Endothelial cell of umbilical vein (primary cell): ENCODE data around the gene CDH7. TPM values are rescaled to one million over a fixed set of nuclear protein-coding genes. Genes with fewer than 3 reads are reported as not detected.

ENCODE experiments used
- BruUV-seq: library from RNA; stranded (reverse); fragments of 400-500 nt; replicated peaks from 2 replicates; lab custom pipeline; 2021; lab: Mats Ljungman, UMichigan
- CTCF ChIA-PET: fragments of 300-600, 350-600 bp; sonication (Branson Sonifier 250); formaldehyde crosslinking; loops from one replicate; lab custom pipeline; 2021; ENCODE audit warnings: antibody characterized with exemption, inconsistent platforms; lab: Charles Lee
- POLR2A ChIA-PET: fragments of 300-600, 350-600 bp; sonication (Branson Sonifier 250); formaldehyde crosslinking; loops from one replicate; lab custom pipeline; 2021; ENCODE audit warnings: antibody characterized with exemption, inconsistent platforms; lab: Charles Lee
- DNase-seq: peaks from one replicate; pipeline ENCODE4 v3.0.0-alpha.2; 2011; ENCODE audit warnings: low read depth, low spot score
- FAIRE-seq: peaks from 2 replicates; lab custom pipeline; 2011; peaks lifted over from hg19 to GRCh38; lab: Jason Lieb, UNC
- H2AFZ ChIP-seq: 2 replicates; pipeline ENCODE4 v1.6.0; 2012; ENCODE audit warnings: low read depth, low read length, control low read depth, inconsistent platforms
- H3K27ac ChIP-seq: 2 replicates; pipeline ENCODE4 v1.5.1; 2011; ENCODE audit warnings: low read depth, mild to moderate bottlenecking, control low read depth, low read length, moderate library complexity; ENCODE audit not compliant: insufficient read depth
- H3K27me3 ChIP-seq, 2 experiments: 2 replicates each; pipeline versions ENCODE4 v1.6.0 to v1.6.1; 2011; ENCODE audit warnings: low read length in 2 of 2, mixed read lengths in 1 of 2; ENCODE audit not compliant: control insufficient read depth in 2 of 2, insufficient read depth in 2 of 2
- H3K36me3 ChIP-seq, 2 experiments: 2 replicates in 1 of 2; 3 replicates in 1 of 2; pipeline ENCODE4 v1.5.1; 2011; ENCODE audit warnings: low read length in 2 of 2, mild to moderate bottlenecking in 1 of 2, moderate library complexity in 1 of 2; ENCODE audit not compliant: control insufficient read depth in 2 of 2, insufficient read depth in 2 of 2; ENCODE audit errors: extremely low read depth in 1 of 2
- H3K4me1 ChIP-seq: 3 replicates; pipeline ENCODE4 v1.5.1; 2011; ENCODE audit warnings: mild to moderate bottlenecking, low read length; ENCODE audit not compliant: control insufficient read depth, insufficient read depth; ENCODE audit errors: extremely low read depth
- H3K4me2 ChIP-seq: 2 replicates; pipeline ENCODE4 v1.6.1; 2011; ENCODE audit warnings: low read length, control low read depth, mixed read lengths; ENCODE audit not compliant: insufficient read depth
- H3K4me3 ChIP-seq, 3 experiments: fragments of 200-600 bp in 1 of 3; sonication (generic), shearing (Covaris generic) in 1 of 3; replicated peaks in 1 of 3; 2 replicates each; pipeline ENCODE4 v1.5.1; 2011 to 2016; ENCODE audit warnings: control low read depth in 3 of 3, low read length in 3 of 3, mild to moderate bottlenecking in 2 of 3, inconsistent platforms in 1 of 3, low read depth in 1 of 3, moderate library complexity in 1 of 3; ENCODE audit not compliant: insufficient read depth in 1 of 3
- H3K79me2 ChIP-seq: 2 replicates; pipeline ENCODE4 v1.6.0; 2012; ENCODE audit warnings: low read length, inconsistent platforms; ENCODE audit not compliant: control insufficient read depth, insufficient read depth
- H3K9ac ChIP-seq: replicated peaks from 2 replicates; pipeline ENCODE3; 2011; ENCODE audit warnings: low read length, control low read depth; ENCODE audit not compliant: insufficient read depth; ENCODE audit errors: extremely low read depth
- H3K9me1 ChIP-seq: replicated peaks from 3 replicates; pipeline ENCODE4 v1.6.0; 2011; ENCODE audit warnings: mild to moderate bottlenecking, low read length; ENCODE audit not compliant: control insufficient read depth, insufficient read depth; ENCODE audit errors: extremely low read depth
- H3K9me3 ChIP-seq: replicated peaks from 2 replicates; pipeline ENCODE4 v1.5.1; 2012; ENCODE audit warnings: low read length, inconsistent platforms; ENCODE audit not compliant: control insufficient read depth, insufficient read depth
- H4K20me1 ChIP-seq: replicated peaks from 2 replicates; pipeline ENCODE3; 2011; ENCODE audit warnings: mild to moderate bottlenecking, low read length; ENCODE audit not compliant: control insufficient read depth, insufficient read depth; ENCODE audit errors: extremely low read depth
- EZH2 ChIP-seq: IDR thresholded peaks from 2 replicates; pipeline ENCODE4 v1.6.1; 2012; ENCODE audit warnings: borderline replicate concordance, low read depth, mild to moderate bottlenecking, moderate library complexity, low read length, inconsistent platforms; ENCODE audit not compliant: severe bottlenecking
- FOS ChIP-seq: IDR thresholded peaks from 2 replicates; pipeline ENCODE4 v1.6.1; 2011; ENCODE audit warnings: mild to moderate bottlenecking, low read length, moderate library complexity, borderline replicate concordance; ENCODE audit not compliant: insufficient read depth
- GATA2 ChIP-seq: IDR thresholded peaks from 2 replicates; pipeline ENCODE4 v1.7.0; 2011; ENCODE audit warnings: low read depth, mild to moderate bottlenecking, moderate library complexity, mixed read lengths, low read length; ENCODE audit not compliant: insufficient read length, insufficient read depth
- JUN ChIP-seq: IDR thresholded peaks from 2 replicates; pipeline ENCODE4 v1.6.1; 2011; ENCODE audit warnings: borderline replicate concordance, low read depth; ENCODE audit not compliant: insufficient read length, insufficient read depth
- MAX ChIP-seq: IDR thresholded peaks from 2 replicates; pipeline ENCODE4 v1.6.1; 2011; ENCODE audit not compliant: insufficient read depth, insufficient read length
- MYC ChIP-seq: IDR thresholded peaks from one replicate; pipeline ENCODE4 v1.6.1; 2011; ENCODE audit warnings: mild to moderate bottlenecking, low read depth, low read length
- POLR2A ChIP-seq: IDR thresholded peaks from 2 replicates; pipeline ENCODE4 v1.6.1; 2012; ENCODE audit warnings: low read depth, mild to moderate bottlenecking, control low read depth, low read length
- POLR2AphosphoS5 ChIP-seq: IDR thresholded peaks from 2 replicates; pipeline ENCODE4 v1.6.1; 2012; ENCODE audit warnings: low read depth, mild to moderate bottlenecking, control low read depth, low read length, moderate library complexity; ENCODE audit not compliant: insufficient read depth
- dilution Hi-C: fragments of 300-500 bp; cut with MboI; formaldehyde crosslinking; loops from one replicate; pipeline ENCODE4 v1.15.0; 2019; ENCODE audit warnings: low sequenced_read_pairs; ENCODE audit not compliant: extremely low pct_ligation_motif_present
- intact Hi-C: fragments of 100-400 bp; cut with micrococcal nuclease; formaldehyde crosslinking; loops from one replicate; pipeline ENCODE4 v1.10.0; 2022
- polyA plus RNA-seq, 4 experiments: library from polyadenylated mRNA; depleted of rRNA in 3 of 4; stranded (reverse) in 3 of 4; unstranded in 1 of 4; fragments of >200 nt; gene quantifications; 2 replicates each; pipeline versions ENCODE4 v1.2.1 to v1.2.3, GENCODE V29; 2011 to 2012; ENCODE audit warnings: missing spikeins in 1 of 4
- total RNA-seq: library from RNA; stranded (reverse); gene quantifications from 2 replicates; pipeline ENCODE4 v1.2.3, GENCODE V29; 2021
- TF ChIP-seq, protein P1 (sequence below), 2 donors: IDR thresholded peaks; 1 replicate in 1 of 2; 2 replicates in 1 of 2; pipeline ENCODE4 v1.5.1; 2011; ENCODE audit warnings: low read length in 2 of 2, mild to moderate bottlenecking in 2 of 2, moderate library complexity in 2 of 2, control low read depth in 1 of 2, inconsistent platforms in 1 of 2, low read depth in 1 of 2; ENCODE audit not compliant: insufficient read depth in 1 of 2; ENCODE audit errors: extremely low read depth in 1 of 2

Gene CDH7
- total and polyA plus RNA-seq, 2 donors (not counting 3 experiments of a cell fraction or from before 2014, with no cell fraction given): not detected

- H4K20me1 ChIP-seq: no peaks in the 10 kb centered on the region
- POLR2A ChIA-PET: no interaction called here
- H3K79me2 ChIP-seq: no peaks in the 10 kb centered on the region
- H2AFZ ChIP-seq: no peak overlapping the region
- intact Hi-C loops: no loop called here
- H3K36me3 ChIP-seq: no peaks in the 10 kb centered on the region
- no peak overlapping the region for H3K4me3 ChIP-seq
- no peak for FAIRE-seq
- H3K27me3 ChIP-seq: no peaks in the 10 kb centered on the region
- CTCF ChIA-PET: no interaction called here
- H3K27ac ChIP-seq: no peak overlapping the region
- H3K9ac ChIP-seq: no peak overlapping the region
- H3K4me2 ChIP-seq: no peak overlapping the region
- no peaks in the 10 kb centered on the region for H3K9me1 ChIP-seq
- no peaks in the 10 kb centered on the region for H3K9me3 ChIP-seq
- dilution Hi-C loops: no loop called here
- H3K4me1 ChIP-seq: no peaks in the 10 kb centered on the region
- no TSS peak for BruUV-seq
- TF ChIP-seq POLR2A (no peak), EZH2 (no peak), JUN (no peak), FOS (no peak), MYC (no peak), POLR2AphosphoS5 (no peak), GATA2 (no peak), MAX (no peak)
- TF ChIP-seq, protein P1, sequence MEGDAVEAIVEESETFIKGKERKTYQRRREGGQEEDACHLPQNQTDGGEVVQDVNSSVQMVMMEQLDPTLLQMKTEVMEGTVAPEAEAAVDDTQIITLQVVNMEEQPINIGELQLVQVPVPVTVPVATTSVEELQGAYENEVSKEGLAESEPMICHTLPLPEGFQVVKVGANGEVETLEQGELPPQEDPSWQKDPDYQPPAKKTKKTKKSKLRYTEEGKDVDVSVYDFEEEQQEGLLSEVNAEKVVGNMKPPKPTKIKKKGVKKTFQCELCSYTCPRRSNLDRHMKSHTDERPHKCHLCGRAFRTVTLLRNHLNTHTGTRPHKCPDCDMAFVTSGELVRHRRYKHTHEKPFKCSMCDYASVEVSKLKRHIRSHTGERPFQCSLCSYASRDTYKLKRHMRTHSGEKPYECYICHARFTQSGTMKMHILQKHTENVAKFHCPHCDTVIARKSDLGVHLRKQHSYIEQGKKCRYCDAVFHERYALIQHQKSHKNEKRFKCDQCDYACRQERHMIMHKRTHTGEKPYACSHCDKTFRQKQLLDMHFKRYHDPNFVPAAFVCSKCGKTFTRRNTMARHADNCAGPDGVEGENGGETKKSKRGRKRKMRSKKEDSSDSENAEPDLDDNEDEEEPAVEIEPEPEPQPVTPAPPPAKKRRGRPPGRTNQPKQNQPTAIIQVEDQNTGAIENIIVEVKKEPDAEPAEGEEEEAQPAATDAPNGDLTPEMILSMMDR (IDR thresholded peaks at IDR 0.05; ENCODE audit: extremely low read depth in 1 of 2, insufficient read depth in 1 of 2, low read depth in 1 of 2, low read length in 2 of 2): no peak
- DNase-seq: no peak
Observed at GRCh38 chr18:65906621-65907034, 155.8 kb downstream of the CDH7 start.
